ENCODE results near the gene DDX56.
"Not testable (repeated sequence)": the region's sequence is repeated elsewhere in the genome, so short reads cannot be mapped to it uniquely, and the experiment has no call there.

Gene DDX56, protein sequence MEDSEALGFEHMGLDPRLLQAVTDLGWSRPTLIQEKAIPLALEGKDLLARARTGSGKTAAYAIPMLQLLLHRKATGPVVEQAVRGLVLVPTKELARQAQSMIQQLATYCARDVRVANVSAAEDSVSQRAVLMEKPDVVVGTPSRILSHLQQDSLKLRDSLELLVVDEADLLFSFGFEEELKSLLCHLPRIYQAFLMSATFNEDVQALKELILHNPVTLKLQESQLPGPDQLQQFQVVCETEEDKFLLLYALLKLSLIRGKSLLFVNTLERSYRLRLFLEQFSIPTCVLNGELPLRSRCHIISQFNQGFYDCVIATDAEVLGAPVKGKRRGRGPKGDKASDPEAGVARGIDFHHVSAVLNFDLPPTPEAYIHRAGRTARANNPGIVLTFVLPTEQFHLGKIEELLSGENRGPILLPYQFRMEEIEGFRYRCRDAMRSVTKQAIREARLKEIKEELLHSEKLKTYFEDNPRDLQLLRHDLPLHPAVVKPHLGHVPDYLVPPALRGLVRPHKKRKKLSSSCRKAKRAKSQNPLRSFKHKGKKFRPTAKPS

DNA sequence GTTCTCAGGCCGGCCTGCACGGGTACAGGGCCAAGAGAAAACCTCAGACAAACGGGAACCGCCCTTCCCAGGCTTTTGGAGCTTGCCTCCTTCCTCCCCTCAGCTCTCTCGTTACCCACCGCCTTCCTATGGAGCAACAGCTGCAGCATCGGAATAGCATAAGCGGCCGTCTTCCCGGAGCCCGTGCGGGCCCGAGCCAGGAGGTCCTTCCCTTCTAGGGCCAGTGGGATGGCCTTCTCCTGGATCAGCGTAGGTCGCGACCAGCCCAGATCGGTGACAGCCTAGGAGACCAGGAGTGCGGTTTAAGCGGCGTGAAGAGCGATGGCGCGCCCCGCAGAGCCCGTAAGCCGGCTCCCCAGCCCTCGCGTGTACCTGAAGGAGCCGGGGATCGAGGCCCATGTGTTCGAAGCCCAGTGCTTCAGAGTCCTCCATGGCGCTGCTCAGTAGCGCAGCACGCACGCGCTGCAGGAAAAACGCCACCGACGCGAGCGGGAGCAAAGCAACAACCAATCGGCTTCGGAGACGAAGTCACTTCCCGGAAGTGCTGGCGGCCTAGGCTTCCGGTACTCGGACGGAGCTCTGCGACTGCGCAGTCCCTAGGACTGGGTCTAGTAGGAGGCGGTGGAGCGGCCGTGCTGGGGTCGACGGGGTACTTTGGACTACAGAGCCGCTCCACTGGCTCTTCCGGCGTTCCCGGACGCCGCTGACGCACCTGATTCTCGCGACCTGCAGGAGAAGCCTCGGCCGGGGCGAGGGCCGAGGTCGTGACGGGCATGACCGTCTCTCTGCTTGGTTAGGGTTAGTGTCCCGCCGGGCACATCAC lies at the start of gene DDX56:
Gene DDX56 (minus strand): TSS at position 445 of the 823 bp plus-strand sequence. CDS start 13 bp downstream, at position 432.
- peak; percentile 97 for DNase-seq

DNA sequence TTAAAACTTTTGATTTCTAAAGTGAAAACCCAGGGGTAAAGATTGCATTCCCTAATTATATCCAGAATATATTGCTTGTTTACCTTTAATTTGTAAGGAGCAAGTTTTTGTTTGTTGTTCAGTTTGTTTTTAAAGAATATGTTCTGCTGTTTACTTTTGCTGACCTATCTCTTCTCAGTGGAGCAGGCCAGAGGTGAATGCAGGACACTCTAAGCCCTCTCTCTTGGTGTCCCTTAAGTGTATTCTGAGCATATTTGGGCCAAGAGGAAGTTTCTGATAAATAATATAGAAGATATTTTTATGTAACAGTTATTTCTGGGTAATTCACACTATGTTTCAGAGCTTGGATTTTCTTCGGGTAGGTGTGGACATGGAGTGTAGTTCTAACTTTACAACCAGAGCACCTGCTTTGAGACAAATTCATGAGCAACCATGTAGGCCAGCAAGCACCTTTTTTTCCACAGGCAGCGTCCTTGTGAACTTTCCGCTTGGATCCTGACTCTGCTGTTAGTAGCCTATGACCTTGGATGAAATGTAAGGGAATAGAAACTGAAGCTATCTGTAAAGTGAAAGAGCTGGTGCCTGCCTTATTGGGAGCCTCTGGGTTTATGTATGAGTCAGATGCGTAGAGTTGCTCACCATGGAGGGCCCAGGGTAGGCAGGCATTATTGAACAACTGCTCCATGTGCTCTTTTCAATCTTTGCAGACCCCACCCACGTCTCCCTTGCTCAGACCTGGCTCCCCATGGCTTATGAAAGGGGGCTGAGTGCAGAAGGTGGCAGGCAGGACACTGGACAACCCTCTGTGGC lies 48.8 kb upstream of the DDX56 start:
- DNase-seq: peak; percentile 79

DNA sequence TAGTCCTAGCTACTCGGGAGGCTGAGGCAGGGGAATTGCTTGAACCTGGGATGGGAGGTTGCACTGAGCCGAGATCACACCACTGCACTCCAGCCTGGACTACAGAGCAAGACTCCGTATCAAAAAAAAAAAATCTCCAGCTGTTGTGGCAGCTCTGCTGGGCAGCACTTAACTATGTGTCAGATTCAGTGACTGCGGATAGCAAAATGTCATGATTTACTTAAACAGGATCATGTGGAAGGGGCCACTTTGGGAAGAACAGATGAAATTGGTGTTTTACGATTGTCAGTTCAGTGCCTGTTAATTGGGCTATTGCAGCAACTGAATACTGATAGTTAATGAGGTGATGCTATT lies 48.0 kb upstream of the DDX56 start:
- no peak for DNase-seq

DNA sequence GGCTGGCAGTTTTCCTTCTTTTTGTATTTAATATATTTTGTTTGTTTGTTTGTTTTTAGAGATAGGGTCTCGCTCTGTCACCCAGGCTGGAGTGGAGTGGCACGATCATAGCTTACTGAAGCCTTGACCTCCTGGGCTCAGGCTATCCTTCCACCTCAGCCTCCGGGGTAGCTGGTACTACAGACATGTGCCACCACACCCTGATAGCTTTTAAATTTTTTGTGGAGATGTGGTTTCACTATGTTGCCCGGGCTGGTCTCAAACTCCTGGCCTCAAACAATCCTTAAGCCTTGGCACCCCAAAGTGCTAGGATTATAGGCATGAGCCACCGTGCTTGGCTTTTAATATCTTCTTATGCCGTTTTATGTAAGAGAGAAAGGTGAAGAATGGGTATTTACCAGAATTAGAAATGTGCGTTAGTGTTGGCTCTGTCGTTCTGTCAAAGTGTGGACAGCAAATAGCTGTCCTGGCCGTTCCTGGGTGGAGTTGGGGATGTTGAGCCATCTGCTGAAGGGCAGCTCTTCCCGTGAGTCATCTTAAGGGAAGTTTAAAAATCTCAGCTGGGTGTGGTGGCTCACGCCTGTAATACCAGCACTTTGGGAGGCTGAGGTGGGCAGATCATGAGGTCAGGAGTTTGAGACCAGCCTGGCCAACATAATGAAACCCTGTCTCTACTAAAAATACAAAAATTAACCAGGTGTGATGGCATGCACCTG lies 47.5 kb upstream of the DDX56 start:
- no peak for DNase-seq

DNA sequence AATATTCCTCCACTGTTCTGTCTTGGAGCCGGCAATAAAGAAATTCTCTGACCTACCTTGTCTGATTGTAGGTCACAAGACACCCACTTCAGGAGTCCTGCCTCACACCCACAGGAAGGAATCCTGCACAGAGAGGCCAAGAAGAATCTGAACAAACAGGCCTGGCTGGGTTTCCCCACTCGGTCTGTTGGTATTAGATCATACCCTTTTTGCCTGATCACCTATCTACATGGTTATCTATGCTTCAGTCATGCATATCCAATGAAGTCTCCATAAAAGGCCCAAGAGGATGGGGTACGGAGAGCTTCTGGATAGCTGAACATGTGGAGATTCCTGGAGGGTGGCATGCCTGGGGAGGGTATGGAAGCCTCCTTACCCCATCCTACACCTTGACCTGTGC lies 45.0 kb upstream of the DDX56 start:
- DNase-seq: peak; percentile 44

DNA sequence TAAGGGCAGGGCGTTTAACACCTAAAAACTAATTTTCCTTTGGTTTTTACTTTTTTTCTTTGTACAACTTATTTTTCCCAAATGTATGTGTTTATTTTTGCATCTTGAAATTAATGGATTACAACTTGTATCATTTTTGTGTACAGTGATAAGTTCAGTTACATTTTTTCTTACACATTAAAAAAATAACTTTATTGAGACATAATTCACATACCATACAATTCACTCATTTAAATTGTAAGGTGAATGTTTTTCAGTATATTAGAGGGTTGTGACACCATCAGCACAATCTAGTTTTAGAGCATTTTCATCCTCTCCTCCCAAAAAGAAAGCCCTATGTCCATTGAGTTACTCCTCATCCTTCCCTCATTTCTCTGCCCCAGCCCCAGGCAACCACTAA lies 44.3 kb upstream of the DDX56 start:
- DNase-seq: no peak

DNA sequence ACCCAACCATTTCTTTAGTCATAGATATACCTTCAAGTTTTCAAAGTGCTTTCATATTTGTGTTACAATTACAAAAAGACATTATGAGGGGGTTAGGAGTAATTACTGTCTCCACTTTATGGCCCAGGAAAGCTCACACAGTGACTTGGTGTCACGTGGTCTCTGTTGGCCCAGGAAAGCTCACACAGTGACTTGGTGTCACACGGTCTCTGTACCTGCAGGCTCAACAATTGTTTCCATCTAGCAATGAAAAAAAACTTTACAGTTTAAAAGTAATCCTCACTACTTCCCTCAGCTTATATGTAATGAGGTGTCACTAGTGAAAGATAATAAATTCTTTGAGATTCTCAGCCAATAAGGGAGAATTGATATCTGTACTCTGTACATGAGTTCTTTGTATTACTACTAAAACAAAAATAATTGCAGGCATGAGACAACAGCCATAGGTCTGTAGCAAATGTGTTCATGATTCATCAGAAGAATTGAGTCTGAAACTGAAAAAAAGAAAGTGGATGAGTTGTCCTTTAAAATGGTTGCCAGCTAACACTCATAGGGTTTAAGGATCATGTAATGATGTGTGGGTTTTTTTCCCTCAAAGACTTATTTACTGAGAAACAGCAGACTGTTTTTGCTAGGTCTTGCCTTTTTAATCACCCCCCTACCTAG lies 43.6 kb upstream of the DDX56 start:
- DNase-seq: peak; percentile 85

DNA sequence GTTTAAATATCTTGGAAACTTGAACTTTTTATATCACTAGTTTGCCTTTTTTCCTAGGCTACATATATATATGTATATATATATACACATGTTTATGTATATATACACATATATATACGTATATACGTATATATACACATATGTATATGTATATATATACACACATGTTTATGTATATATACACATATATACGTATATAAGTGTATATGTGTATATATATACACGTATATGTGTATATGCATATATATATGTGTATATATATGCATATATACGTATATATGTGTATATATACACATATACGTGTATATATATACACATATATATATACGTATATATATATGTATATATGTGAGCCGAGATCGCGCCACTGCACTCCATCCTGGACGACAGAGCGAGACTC lies 42.8 kb upstream of the DDX56 start:
- no peak for DNase-seq

DNA sequence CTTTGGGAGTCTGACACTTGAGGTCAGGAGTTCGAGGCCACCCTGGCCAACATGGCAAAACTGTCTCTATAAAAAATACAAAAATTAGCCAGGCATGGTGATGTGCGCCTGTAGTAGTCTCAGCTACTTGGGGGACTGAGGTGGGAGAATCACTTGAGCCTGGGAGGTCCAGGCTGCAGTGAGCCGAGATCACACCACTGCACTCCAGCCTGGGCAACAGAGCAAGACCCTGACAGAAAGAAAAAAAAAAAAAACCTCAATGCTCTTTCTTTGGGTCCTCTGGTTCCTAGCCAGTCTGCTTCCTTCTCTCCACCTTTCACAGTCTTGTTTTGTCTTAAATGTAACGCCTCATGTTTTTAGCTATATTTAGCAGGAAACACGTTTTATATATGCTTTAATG lies 42.1 kb upstream of the DDX56 start:
- no peak for DNase-seq

DNA sequence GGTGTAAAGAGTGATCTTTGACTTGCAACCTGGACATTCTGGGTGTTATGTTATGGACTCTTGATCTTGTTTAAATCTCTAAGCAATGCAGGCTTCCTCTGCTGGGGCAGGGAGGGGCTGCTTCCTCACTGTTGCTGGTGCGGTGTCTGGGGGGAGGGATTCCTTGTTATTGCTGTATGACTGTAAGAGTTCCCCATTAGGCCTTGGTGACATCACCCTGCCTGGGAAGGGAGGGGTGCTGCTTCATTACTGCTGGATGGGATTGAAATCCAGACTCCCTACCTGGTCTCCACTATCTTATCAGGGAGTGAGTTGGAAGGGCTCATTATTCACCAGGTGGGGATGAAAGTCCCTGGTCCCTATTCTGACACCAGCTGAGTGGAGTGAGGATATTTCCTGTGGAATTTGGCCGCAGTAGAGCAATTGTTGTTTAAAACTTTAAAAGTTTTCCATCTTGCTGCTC lies 41.5 kb upstream of the DDX56 start:
- no peak for DNase-seq

DNA sequence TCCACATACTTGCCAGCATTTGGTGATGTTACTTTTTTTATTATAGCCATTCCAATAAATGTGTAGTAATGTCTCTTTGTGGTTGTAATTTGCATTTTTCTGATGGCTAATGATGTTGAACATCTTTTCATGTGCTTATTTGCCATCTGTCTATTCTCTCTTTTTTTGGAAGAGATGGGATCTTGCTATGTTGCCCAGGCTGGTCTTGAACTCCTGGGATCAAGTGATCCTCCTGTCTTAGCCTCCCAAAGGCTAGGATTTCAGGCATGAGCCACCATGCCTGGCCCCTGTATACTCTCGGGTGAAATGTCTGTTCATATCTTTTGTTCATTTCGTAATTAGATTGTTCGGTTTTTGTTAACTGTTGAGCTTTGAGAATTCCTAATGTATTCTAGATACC lies 36.1 kb upstream of the DDX56 start:
- DNase-seq: no peak

DNA sequence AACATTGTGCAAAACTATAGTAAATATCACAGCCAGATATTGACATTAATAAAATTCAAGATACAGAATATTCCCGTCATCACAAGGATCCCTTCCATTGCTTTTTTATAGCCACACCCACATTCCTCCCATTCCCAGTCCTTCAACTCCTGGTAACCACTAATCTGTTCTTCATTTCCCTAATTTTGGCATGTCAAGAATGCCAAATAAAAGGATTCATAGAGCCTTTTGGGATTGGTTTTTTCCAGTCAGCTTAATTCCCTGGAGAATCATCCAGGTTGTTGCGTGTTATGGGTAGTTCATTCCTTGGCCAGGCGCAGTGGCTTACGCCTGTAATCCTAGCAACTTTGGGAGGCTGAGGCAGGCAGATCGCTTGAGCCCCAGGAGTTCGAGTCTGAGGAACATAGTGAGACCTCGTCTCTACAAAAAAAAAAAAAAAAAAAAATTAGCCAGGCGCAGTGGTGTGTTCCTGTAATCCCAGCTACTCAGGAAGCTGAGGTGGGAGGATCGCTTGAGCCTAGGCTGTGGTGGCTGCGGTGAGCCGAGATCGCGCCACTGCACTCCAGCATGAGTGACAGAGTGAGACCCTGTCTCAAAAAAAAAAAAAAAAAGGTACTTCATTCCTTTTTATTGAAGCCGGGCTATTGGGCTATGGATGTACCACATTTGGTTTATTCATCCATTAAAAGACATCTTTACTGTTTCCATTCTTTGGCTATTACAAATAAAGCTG lies 35.4 kb upstream of the DDX56 start:
- DNase-seq: peak; percentile 41

DNA sequence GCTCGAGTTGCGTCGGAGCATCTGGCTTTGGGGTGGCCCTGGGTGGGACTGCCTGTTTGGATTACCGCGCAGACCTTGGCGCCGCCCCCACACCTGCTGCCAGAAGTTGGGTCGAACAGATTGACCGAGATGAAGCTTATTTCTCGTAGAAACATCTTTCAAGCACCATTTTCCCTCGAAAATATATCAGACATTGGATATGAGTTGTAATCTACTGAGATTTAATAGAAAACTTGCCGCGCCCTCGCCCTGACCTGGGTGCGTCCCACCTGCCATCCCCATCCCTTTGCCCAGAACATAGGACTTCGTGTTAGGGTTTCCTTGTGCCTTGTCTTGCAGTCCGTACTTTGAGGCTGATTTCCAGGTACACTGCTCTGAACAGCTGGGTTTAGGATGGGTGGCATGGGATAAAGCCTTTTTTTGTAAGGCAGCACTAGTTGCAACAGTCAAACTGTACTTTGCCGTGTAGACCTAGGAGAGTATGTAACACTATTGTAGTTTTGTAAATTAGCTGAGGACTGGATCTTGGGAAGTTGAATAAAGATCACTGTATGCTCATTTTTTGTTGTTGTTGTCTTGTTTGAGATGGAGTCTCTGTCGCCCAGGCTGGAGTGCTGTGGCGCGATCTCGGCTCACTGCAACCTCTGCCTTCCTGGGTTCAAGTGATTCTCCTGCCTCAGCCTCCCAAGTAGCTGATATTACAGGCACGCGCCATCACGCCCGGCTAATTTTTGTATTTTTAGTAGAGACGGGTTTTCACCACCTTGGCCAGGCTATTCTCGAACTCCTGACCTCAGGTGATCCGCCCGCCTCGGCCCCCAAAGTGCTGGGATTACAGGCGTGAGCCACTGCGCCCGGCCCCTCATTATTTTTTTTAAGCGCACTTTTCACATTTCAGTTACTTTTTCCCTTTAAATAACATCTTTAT lies 33.7 kb upstream of the DDX56 start:
- no peak for DNase-seq

DNA sequence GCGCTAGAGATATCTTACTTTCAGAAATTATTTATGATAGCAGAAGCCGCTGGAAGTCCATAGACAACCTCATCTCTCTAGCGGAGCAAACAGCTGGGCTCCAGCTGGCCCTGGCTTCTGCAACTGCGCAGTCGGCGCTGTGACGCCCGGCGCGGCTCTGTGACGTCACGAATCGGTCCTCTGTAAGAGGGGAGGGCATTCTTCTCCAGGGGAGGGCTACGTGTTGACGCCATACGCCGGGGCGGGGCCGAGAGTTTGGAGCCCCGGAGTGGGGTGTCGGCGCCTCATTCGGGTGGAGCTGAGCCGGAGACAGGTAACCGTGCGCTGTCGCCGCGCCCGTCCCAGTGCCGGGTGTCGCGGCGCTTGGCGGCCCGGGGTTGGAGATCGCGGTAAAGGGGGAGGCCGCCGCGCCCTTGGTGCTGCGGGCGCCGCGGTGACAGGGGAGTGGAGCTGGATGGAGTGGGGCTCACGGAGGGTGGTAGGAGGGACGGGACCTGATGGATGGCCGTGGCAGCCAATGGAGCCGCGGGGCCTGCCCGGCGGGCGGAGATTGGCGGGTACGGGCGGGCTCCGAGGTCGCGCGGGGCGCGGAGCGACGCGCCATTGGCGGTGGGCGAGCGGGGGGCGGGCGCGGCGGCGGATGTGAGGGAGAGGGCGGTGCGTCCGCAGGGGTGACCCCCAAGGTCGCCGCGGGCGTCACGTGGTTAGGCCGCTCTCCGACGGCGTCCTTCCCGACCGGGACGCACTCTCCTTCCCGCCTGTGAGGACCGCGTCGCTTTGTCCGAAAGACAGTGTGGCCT lies 32.8 kb upstream of the DDX56 start, which contains the start of gene OGDH:
Gene OGDH (plus strand): TSS at position 287 of the 800 bp plus-strand sequence. CDS start 17,717 bp downstream, outside the sequence.
- peak; percentile 99 for DNase-seq

DNA sequence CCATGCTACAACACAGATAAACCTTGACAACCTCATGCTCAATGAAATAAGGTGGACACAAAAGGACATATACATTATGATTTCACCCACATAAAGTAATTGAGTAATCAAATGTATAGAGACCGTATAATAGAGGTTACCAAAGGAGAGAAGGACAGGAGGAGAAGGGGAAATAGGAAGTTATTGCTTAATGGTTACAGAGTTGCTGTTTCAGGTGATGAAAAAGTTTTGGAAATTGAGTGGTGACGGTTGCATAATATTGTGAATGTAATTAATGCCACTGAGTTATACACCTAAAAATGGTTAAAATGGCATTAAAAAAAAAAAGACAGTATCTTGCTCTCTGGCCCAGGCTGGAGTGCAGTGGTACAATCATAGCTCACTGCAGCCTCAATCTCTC lies 31.2 kb upstream of the DDX56 start:
- DNase-seq: no peak

DNA sequence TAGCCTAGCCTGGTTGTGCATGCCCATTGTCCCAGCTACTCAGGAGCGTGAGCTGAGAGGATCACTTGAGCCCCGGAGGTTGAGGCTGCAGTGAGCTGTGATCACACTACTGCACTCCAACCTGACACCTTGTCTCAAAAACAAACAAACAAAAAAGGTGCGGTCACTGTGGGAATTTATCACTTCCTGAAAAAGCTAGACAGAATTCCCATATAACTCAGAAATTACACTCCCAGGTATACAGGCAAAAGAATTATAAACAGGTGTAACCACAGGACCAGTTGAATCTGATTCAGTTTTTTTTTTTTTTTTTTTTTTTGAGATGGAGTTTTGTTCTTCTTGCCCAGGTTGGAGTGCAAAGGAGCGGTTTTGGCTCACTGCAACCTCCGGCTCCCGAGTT lies 29.5 kb upstream of the DDX56 start:
- no peak for DNase-seq

DNA sequence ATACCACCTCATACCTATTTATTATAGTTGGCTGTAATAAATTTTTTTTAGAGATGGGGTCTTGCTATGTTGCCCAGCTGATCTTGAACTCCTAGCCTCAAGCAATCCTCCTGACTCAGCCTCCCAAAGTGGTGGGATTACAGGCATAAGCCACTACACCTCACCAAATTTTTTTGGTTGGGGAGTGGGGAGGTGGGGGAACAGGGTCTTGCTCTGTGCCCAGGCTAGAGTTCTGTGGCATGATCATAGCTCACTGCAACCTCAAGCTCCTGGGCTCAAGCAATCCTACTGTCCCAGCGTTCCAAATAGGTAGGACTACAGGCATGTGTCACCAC lies 28.8 kb upstream of the DDX56 start:
- DNase-seq: no peak

DNA sequence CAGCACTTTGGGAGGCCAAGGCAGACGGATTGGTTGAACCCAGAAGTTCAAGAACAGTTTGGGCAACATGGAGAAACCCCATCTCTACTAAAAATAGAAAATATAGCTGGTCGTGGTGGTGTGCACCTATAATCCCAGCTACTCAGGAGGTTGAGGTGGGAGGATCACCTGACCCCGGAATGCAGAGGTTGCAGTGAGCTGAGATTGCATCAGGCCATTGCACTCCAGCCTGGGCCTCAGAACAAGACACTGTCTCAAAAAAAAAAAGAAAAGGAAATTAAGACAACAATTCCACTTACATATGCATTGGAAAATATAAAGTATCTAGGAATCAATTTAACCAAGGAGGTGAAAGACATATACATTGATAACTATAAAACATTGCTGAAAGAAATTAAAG lies 25.5 kb upstream of the DDX56 start:
- DNase-seq: no peak

DNA sequence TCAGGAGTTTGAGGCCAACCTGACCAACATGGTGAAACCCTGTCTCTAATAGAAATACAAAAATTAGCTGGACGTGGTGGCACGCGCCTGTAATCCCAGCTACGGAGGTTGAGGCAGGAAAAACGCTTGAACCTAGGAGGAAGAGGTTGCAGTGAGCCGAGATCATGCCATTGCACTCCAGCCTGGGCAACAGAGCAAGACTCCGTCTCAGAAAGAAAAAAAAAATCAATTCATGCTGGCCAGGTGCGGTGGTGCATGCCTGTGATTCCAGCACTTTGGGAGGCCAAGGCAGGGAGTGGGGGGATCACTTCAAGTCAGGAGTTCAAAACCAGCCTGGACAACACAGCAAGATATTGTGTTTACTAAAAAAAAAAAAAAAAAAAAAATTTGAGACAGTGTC lies 23.5 kb upstream of the DDX56 start:
- not testable (repeated sequence) for DNase-seq

Measured in activated CD4-positive, alpha-beta T cell treated with anti-CD3 and anti-CD28 coated beads, Interleukin-2, amount 50 U/mL, for 16 hours (primary cell).